HG02938 (cell line): ENCODE data around the gene CHAF1B.
"Not testable (repeated sequence)": the region's sequence is repeated elsewhere in the genome, so short reads cannot be mapped to it uniquely, and the experiment has no call there.

Experiments
- ATAC-seq: cut with Tn5 transposase; IDR thresholded peaks from one replicate; pipeline ENCODE4 v1.9.1; 2021; ENCODE audit warnings: mild to moderate bottlenecking, moderate library complexity; ENCODE audit not compliant: unreplicated experiment

The CHAF1B gene

GRCh38 chr21:36388096-36388495 lies 2.9 kb downstream of the CHAF1B start:
- no peak for ATAC-seq

- ATAC-seq: no peak
These were observed 3.6 kb downstream of the CHAF1B start for GRCh38 chr21:36388835-36389234.

GRCh38 chr21:36391649-36392048 lies 6.5 kb downstream of the CHAF1B start:
- not testable (repeated sequence) for ATAC-seq

GRCh38 chr21:36395353-36396111 lies 10.3 kb downstream of the CHAF1B start:
- no peak for ATAC-seq

GRCh38 chr21:36396325-36396724 lies 11.1 kb downstream of the CHAF1B start:
- no peak for ATAC-seq

- no peak for ATAC-seq
These were observed 11.8 kb downstream of the CHAF1B start for GRCh38 chr21:36396971-36397370.

- ATAC-seq: no peak
These were observed 12.4 kb downstream of the CHAF1B start for GRCh38 chr21:36397606-36398005.

GRCh38 chr21:36399736-36400135 lies 14.5 kb downstream of the CHAF1B start:
- not testable (repeated sequence) for ATAC-seq

- ATAC-seq: no peak
These were observed 15.5 kb downstream of the CHAF1B start for GRCh38 chr21:36400719-36401118.

- no peak for ATAC-seq
These were observed 17.1 kb downstream of the CHAF1B start for GRCh38 chr21:36402339-36402738.

- no peak for ATAC-seq
These were observed 18.5 kb downstream of the CHAF1B start for GRCh38 chr21:36403713-36404112.

GRCh38 chr21:36408568-36408967 lies 23.4 kb downstream of the CHAF1B start:
- ATAC-seq: no peak

- ATAC-seq: no peak
These were observed 26.1 kb downstream of the CHAF1B start for GRCh38 chr21:36411301-36411700.

- ATAC-seq: no peak
These were observed 27.7 kb downstream of the CHAF1B start for GRCh38 chr21:36412916-36413315.

GRCh38 chr21:36415375-36415774 lies 30.2 kb downstream of the CHAF1B start:
- ATAC-seq: no peak

- ATAC-seq: no peak
These were observed 34.0 kb downstream of the CHAF1B start for GRCh38 chr21:36419241-36419640.

GRCh38 chr21:36419996-36420395 lies 34.8 kb downstream of the CHAF1B start:
- no peak for ATAC-seq

GRCh38 chr21:36420571-36421339 lies 35.6 kb downstream of the CHAF1B start:
- ATAC-seq: no peak

- no peak for ATAC-seq
These were observed 37.3 kb downstream of the CHAF1B start for GRCh38 chr21:36422279-36423098.

- no peak for ATAC-seq
These were observed 38.7 kb downstream of the CHAF1B start for GRCh38 chr21:36423771-36424433.

GRCh38 chr21:36424592-36424991 lies 39.4 kb downstream of the CHAF1B start:
- ATAC-seq: no peak
